Central memory CD4-positive, alpha-beta T cell (primary cell): ENCODE measurements around the gene EEF1E1.
"Not testable (repeated sequence)": the region's sequence is repeated elsewhere in the genome, so short reads cannot be mapped to it uniquely, and the experiment has no call there.

Source experiments
- DNase-seq: peaks from one replicate; pipeline ENCODE4 v3.0.0; 2022

Gene EEF1E1

DNA sequence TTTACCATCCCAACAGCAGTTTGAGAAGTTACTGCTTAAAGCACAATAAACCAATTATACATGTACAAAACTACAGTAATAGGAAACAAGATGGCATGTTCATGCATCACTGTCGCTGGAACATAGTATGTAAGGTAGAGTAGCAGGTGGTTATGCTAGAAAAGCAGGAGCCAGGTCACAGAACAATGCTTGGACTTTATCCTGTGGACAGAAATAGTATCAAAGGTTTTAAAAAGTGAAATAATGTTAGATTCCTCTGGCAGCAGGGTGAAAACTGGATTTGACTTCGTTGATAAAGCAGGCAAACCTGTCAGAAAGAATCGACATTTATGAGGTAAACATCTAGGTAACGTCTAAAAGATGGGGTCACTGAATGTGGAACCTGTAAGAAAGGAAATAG is 40.6 kb downstream of the EEF1E1 start:
- DNase-seq: no peak

DNA sequence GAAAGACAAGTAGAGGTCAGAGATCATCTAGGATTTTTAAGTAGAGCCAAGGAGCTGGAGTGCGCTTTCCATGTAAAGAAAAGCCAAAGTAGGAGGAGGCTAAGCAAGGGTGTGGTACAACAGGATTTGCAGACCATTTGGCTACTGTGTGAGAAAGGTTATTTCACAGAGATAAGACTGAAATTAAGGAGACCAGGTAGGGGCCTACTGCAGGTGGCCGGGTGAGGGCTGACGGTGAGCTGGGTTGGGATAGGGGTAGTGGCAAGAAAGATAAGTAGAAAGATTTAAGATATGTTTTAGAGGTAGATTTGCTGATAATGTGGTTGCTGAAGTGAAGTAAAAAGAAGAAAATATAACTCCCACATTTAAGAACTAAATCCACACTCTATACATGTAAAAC is 42.0 kb downstream of the EEF1E1 start:
- DNase-seq: no peak

- no peak for DNase-seq
These were observed 43.2 kb downstream of the EEF1E1 start for GRCh38 chr6:8059129-8059528.

- no peak for DNase-seq
These were observed 44.6 kb downstream of the EEF1E1 start for GRCh38 chr6:8057793-8058192.

DNA sequence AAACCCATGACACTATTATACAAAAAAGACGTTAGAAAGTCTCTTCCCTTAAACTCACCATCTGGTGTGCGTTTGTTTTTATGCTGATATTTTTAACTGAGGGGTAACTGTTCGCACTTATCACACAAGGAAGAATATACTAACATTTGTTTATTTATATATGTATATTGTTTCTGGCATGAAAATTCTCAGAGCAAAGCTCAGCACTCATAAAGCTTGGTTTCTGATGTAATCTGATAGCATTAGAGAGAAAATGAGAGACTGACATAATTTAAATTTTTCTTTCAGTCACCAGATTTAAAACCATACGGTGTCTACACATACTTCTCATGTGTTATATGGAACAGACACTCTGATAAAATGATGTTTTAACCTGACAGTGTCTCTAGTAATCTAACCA is 45.1 kb downstream of the EEF1E1 start:
- no peak for DNase-seq

GRCh38 chr6:8054276-8054675 is 48.1 kb downstream of the EEF1E1 start:
- no peak for DNase-seq

- DNase-seq: no peak
These were observed 54.6 kb downstream of the EEF1E1 start for GRCh38 chr6:8047541-8048292.

GRCh38 chr6:8045769-8046168 is 56.6 kb downstream of the EEF1E1 start:
- not testable (repeated sequence) for DNase-seq

- no peak for DNase-seq
These were observed 59.1 kb downstream of the EEF1E1 start for GRCh38 chr6:8043221-8043620.

- no peak for DNase-seq
These were observed 60.3 kb downstream of the EEF1E1 start for GRCh38 chr6:8041913-8042583.

- not testable (repeated sequence) for DNase-seq
These were observed 68.2 kb downstream of the EEF1E1 start for GRCh38 chr6:8034107-8034506.

DNA sequence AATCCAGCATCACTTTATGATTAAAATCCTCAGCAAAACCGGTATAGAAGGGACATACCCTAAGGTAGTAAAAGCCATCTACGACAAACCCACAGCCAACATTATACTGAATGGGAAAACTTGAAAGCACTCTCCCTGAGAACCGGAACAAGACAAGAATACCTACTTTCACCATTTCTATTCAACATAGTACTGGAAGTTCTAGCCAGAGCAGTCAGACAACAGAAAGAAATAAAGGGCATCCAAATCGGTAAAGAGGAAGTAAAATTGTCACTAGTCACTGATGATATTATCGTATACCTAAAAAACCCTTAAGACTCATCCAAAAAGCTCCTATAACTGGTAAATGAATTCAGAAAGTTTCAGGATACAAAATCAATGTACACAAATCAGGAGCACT is 71.4 kb downstream of the EEF1E1 start:
- no peak for DNase-seq
